HG03280 (cell line): ENCODE measurements around the gene SLC8A1.

Experiments
- ATAC-seq: cut with Tn5 transposase; IDR thresholded peaks from one replicate; pipeline ENCODE4 v1.9.1; 2021; ENCODE audit warnings: mild to moderate bottlenecking, moderate library complexity; ENCODE audit not compliant: unreplicated experiment

SLC8A1 gene

DNA sequence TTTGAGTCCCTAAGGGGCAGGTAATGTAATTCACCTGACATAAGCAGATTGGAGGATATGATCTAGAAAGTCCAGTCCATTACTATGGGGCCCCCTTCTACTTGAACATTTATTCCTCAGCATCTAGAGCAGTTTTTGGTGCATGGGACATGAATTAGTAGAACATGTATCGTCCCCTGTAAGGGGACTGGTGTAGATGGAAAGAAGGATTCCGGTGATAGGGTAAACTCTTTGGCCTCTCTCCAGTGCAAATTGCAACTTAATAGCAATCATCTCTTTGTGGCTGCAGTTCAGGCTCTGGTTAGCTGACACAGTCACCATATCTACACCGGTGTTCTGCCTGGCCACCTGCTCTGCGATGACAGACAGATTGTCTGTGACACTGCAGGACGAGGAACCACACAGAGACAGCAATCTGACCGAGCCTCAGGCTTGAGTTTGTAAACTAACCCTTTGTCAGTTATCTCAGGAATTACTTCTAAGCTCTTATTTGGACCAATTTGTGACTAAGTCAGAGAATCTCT is 6.4 kb upstream of the SLC8A1 start:
- no peak for ATAC-seq

DNA sequence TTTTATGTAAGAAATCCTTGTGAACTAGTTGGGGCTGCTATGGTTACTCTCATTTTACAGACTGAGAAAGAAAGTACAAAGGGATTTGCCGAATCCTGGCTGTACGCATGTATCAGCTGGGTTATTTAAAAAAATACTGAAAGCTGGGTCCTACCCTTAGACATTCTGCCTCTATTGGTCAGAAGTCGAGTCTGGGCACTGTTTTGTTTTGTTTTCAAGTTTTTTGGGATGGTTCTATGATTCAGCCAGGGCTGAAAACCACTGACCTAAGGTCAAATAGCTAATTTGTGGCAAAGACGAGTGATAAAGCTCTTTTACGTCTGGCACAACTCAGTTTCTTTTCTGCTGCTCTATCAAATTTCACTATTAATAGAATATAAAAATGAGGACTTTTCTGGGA is 5.9 kb upstream of the SLC8A1 start:
- no peak for ATAC-seq

DNA sequence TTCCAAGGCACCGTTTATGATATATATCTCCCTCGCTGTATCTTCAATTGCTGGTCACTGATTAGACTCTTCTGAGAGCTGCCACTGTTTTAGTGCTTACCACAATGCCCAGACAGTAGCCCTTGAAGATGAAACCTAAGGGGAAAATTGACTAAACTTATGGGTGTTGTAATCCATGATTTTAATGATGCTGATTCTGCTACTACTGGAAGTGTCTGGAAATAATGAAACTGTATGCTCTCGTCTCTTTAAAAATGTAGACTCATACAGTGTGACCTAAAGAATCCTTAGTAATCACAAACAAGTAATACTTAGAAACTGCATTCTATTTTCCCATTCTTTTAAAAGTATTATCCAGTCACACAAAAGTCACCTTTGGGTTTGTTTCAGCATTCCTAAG is 5.5 kb upstream of the SLC8A1 start:
- no peak for ATAC-seq

DNA sequence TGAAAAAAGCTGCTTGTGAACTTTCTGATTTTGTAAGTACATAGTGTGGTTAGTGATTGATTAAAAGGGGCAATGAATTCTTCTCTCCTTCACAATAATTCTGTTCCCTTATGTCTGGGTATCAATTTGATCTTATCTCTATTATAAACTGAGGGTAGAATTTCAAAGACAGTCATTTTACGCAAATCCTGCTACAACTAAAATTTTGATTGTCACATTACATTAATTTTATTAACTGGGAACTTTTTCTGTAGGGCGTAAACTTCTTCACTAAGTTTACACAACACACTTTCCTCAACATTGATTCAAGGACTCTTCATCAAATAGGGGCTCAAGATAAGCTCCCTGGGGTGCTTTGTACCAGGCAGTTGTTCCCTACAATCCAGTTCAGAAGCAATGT is 5.0 kb upstream of the SLC8A1 start:
- ATAC-seq, result no peak

DNA sequence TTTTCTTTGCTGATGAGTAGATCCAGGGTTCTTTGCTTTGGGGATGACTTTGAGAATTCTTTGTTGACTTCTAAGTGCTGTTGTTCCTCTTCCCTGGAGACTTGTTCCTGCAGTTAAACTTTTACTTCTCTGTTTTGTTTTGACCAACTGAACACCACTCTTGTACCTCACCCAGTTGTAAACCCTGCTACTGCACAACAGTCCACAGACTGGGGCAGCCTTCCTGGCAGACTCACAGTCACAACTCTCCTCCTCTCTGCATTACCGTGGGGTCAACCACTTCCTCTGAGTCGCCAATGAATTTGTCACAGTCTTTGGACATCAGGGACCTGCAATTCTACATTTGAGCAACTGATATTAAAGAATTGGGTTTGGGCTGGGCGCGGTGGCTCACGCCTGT is 3.8 kb upstream of the SLC8A1 start:
- ATAC-seq, result no peak

DNA sequence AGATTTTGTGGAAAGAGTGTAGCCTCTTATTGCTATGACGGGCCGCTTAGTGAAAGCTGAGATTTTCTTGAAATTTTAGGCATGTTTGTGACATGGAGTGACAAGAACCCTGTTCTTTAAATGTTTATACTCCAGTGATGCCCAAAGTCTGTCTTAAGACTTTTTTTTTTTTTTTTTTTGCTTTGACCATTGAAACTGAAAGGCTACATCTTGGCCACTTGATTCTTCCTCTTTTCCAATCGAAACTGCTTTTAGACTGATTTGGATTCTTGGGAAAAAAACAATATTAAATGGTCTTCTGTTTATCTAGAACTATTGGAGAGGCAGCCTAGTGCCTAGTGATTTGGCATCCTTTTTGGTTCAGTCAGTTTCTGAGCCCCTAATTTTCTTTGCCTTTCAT is 2.4 kb upstream of the SLC8A1 start:
- no peak for ATAC-seq

DNA sequence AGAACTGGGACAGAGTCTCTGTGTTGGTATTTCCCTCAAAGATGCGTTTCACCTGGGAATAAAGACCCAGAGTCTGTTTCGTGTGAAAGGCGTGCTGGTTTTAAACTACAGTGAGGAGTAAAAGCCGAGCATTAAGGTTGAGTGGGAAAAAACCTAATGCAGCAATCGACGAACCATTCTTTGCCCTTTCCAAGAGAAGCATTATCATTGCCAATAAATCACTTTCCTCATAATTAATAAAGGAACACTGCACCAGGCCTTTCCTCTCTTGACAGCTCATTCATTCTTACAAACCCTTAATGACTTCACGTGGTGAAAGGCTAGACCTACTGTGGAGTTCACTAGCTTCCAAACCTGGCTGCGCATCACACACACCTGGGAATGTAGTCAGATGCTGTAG is 896 bp upstream of the SLC8A1 start:
- ATAC-seq, result no peak

DNA sequence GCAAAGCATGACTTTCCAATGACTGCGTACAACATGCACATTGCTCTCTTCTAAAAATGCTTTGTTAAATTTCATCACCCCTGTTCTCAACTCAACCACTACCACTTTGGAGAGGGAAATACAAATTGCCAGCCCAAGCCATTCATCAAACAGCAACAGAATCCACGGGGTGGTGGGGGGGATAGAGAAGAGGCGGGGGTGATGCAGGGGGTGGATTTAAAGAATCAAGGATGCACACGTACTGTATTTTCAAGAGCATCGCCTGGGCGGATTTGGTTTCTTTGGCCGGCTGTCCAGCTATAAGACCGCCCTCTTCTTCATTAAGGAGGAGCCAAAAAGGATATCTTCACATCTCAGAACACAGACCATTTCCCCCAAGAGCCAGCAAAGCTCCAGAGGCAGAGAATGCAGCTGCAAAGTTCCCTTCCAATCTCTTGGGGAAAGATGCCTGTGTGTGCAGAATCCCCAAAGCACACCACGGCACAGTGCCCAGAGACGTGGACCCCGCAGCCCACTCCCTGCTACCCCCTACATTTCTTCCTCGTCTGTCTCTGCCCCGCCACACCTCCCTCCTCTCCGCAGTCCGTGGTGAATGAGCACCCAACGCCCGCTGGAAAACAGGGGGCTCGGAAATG is 977 bp downstream of the SLC8A1 start:
- no peak for ATAC-seq

DNA sequence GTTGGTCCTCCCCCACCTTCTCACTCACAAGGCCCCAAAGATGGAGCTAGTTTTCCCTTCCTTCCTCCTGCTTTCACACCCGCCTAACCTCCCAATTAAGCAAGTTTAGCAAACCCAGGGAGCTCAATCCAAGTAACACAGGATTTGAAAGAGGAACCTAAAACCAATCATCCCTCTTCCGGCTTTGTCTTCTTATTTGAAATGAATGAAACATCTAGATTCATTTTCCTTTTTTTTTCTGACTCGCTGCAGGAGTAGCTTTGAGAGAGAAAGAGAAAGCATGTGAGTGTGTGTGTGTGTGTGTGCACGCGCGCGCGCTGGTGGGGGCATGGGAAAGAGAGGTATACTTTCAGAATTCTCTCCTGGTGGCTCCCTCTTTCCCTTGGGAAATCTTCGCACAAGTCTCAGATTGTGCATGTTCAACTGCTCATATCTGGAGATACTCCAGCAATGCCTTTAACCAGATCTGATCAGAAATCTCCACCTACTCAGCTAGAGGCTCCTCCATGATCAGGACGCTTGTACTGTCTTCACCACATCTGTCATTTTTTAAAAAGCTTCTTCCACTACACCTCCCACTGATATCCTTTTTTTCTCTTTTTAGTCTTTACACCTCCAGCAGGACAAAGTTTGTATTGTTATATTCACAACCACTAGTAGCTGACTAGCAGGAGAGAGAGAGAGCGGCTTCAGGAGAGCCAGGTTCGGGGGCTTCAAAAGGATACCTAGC is 1.7 kb downstream of the SLC8A1 start:
- no peak for ATAC-seq

DNA sequence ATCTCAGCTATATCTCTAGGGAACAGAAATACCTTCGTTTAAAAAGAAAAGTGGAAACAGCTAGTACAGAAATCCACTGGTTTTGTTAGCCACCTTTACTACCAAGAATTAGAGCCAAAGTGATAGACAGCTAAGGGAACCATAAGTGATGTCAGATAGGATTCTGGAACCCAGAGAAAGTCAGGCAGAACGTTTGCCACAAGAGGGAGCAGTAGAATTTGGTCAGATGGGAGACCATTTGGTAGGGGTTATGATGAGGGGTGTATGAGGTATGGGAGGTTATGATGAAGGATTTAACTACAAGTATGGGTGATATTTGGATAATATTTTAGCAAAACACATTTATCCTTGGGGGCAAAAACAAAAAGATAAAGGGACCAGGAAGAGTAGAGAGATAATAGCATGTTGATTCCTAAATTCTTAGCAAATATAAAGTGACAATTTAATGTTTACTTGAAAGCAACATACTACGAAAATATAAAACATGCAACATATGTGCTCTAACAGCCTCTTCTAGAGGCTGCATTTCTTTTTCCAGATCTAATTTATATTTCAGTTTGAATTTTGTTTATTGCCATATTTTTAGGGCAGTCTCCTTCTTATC is 3.3 kb downstream of the SLC8A1 start:
- ATAC-seq, result no peak

DNA sequence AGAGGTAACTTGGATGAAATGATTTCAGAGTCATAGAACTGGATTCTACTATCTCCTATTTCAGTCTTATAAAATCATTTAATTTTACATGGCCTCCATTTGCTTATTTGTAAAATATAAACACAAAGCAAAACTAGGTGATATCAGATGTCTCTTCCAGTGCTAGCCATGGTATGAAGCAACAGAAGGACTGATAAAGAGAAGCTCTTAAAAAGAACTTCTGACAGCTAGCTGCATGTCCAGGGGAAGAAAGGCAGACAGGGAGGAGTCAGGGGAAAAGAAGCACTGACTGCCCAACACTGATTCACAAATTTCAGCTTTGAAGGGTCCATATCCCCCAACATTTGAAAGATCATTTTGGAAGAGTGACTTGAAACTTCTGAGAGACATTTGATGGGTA is 6.4 kb downstream of the SLC8A1 start:
- ATAC-seq, result no peak

DNA sequence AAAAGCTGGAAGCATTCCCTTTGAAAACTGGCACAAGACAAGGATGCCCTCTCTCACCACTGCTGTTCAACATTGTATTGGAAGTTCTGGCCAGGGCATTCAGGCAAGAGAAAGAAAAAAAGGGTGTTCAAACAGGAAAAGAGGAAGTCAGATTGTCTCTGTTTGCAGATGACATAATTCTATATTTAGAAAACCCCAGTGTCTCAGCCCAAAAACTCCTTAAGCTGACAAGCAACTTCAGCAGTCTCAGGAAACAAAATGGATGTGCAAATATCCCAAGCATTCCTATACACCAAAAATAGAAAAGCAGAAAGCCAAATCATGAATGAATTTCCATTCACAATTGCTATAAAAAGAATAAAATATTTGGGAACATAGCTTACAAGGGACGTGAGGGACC is 11.1 kb downstream of the SLC8A1 start:
- ATAC-seq, result no peak

DNA sequence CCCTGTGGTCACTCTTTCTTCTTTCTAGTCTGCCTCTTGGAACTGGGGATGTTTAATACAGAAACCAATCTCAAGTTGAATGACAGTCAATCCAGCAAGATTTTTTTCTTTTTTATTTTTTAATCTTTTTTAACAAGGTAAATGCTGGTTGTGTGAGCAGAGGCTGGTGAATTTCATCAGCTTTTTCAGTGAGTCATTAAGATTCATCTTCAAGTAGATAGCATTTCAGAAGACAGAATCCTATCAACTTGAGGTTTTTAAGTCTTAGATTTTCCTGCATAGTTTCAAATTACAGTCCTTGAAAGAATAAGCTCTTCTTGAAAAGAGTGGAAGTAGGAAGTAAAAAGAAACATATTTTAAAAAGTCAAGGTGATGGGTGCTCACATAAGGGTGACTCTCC is 12.4 kb downstream of the SLC8A1 start:
- ATAC-seq, result no peak

DNA sequence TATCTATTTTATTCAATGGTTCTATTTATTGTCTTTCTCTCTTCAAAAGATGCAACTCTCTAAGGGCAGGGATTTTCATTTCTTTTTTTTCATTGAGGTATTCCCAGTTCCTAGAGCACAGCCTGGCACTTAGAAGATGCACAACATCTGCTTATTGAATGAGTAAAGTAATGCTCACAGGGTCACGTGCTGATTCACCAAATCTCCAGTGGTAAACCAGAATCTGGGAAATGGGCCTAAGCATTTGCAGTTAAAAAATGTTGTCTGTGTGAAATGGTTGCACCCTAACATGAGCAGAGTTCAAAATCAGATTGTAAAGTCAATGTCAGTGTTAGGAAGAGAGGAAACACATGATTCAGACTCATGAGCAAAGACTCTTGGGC is 15.8 kb downstream of the SLC8A1 start:
- no peak for ATAC-seq

DNA sequence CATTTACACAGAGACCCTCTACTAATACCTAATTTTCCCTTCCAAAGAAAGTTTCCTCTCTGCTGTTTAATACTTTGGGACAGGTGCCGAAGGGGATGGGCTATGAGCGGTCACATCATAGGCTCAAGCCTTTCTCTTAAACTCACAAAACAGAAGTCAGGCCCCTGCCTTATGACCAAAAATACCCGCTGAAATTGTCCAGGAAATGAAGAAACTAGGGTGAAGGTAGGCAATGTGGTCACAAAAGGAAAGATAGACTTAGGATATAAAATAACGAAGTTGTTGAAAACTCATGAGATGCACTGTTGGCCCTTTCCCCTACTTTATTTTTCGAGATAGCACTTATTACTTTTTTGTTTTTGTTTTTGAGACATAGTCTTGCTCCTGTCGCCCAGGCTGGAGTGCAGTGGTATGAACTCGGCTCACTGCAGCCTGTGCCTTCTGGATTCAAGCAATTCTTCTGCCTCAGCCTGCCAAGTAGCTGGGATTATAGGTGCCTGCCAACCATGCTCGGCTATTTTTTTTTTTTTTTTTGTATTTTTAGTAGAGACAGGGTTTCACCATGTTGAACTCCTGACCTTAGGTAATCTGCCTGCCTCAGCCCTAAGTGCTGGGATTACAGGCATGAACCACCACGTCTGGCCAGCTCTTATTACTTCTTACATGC is 16.3 kb downstream of the SLC8A1 start:
- no peak for ATAC-seq

DNA sequence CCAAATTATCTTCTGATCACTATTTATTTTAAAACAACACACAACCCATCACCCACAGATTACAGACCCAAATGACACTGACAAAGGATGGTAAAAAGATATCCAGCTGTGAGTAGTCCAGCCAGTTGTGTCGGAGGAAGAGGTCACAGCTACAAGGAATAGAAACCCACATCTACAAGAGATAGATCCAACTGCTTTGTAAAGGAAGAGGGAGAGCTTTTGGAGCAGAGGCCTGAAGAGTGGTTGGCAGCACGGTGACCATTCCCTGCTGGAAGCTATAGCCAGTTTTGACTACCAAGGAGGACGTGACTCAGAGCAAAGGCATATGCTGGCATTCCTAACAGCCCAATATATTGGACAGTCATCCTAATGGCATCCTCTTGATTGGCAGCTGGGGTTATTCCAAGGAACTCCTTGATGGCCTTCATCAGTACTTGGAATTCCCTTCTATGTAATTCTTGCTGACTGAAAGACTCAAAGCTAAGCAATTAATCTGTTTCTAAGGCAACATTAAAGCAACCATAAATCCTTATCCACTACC is 17.1 kb downstream of the SLC8A1 start:
- no peak for ATAC-seq

DNA sequence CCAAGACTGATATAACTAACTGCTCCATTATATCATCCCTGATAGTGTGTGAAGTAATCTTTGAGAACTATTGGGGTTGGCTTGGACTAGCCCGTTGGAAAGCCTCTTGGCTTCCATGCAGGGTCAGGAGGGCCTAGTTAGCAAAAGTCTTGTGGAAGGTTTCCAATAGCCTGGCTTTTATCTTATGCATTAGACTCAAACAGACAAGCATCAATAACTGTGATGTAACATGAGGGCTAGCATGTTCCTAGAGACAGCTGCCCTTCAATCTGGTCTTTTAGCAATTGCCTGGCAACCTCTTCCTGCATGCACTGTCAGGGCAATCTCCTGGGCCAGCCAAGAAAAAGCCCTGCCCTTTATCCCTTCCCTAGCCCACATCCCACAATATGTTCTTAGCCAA is 18.2 kb downstream of the SLC8A1 start:
- ATAC-seq, result no peak

DNA sequence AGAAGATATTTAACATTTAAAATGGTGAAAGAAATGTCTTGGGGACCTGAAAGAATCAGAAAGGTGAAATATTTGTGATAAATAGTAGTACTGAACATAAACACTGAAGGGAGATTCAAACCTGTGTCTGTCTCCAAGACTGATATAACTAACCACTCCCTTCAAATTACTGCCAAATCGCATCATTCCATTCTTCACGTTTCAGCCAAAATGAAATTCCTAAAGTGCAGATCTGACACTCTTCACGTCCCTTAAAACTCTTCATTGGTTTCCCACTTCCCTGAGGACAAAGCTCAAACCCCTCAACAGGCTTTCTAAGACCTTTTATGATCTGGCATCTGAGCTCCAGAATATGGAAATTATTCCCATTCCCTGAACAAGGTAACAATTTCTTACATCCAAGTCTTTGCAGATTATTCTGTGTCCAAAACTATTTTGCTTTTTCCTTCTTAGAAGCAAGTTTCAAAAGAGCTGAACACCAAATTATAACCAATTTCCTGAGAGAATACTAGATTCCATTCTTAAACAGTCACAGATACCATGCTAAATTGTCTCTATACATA is 18.9 kb downstream of the SLC8A1 start:
- no peak for ATAC-seq

DNA sequence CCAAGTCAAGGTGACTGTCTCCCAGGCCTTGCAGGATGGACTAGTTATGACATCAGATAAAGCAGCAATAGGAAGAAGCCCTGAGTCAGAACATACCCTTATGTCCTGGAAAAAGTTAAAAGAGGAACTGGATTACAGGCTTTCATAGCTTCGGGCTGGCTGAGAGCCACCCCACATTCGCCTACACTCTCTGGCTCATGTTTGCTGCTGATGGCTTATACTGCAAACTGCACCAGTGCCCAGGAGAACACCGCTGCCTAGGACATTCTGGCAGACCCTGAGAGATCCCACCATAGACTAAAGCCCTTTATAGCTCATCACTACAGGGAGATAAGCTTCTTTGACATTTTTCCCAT is 20.3 kb downstream of the SLC8A1 start:
- no peak for ATAC-seq

DNA sequence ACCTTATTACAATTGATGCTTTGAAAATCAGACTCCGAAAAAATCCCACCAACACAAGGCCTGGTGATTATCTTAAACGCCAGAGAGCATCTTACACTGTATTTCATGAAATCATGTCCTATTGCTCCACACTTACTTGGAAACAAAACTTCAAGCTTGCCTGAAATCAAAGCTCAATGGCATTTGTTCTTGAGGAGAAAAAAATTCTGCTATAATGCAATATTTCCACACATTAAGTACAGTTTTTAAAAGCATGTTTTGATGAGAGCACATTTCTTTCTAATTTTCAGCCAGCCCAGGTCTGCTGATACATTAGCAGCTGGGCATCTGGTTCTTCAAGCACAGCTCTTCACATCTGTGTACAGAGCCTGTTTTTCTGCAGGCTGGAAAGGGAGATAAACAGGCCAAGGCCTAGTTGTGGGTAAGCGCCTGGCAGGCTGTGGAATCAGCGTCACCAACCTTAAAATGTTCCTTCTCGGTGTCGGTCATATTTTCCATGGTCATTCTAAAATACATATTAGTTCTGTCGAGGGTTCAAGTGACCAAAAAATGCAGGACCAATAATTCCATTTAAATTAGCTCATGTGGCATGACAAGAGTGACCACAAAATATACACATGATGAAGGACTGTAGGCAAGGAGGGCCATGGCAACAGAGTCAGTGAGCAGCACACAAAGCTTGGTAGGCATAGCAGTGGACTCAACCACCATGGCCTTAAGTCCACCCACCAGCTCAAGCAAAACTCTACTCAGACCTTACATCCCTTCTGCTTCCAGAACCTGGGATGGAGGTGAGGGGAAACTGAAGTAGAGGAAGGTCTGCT is 20.9 kb downstream of the SLC8A1 start:
- no peak for ATAC-seq
